TTC549 (cell line): ENCODE measurements around the gene FNBP1.
"Not testable (repeated sequence)": the region's sequence is repeated elsewhere in the genome, so short reads cannot be mapped to it uniquely, and the experiment has no call there.

Source experiments
- FAIRE-seq: peaks from 2 replicates; lab custom pipeline; 2012; peaks lifted over from hg19 to GRCh38; lab: Jason Lieb, UNC

FNBP1 gene

GRCh38 chr9:129918296-129918950, 124.6 kb downstream of the FNBP1 start:
- no peak for FAIRE-seq

- no peak for FAIRE-seq
Observed at GRCh38 chr9:129916707-129917106, 126.3 kb downstream of the FNBP1 start.

- FAIRE-seq, result no peak
Observed at GRCh38 chr9:129914051-129914450, 128.9 kb downstream of the FNBP1 start.

GRCh38 chr9:129910628-129911567, 132.1 kb downstream of the FNBP1 start:
- no peak for FAIRE-seq

GRCh38 chr9:129909851-129910250, 133.1 kb downstream of the FNBP1 start:
- FAIRE-seq, result no peak

- FAIRE-seq, result no peak
Observed at GRCh38 chr9:129908906-129909305, 134.1 kb downstream of the FNBP1 start.

- FAIRE-seq, result no peak
Observed at GRCh38 chr9:129907201-129907600, 135.8 kb downstream of the FNBP1 start.

- FAIRE-seq, result no peak
Observed at GRCh38 chr9:129906298-129906697, 136.7 kb downstream of the FNBP1 start.

- FAIRE-seq, result no peak
Observed at GRCh38 chr9:129904734-129905133, 138.3 kb downstream of the FNBP1 start.

GRCh38 chr9:129902740-129903134, 140.3 kb downstream of the FNBP1 start:
- FAIRE-seq, result no peak

GRCh38 chr9:129901993-129902739, 140.8 kb downstream of the FNBP1 start:
- no peak for FAIRE-seq

GRCh38 chr9:129900263-129901027, 142.5 kb downstream of the FNBP1 start:
- no peak for FAIRE-seq

GRCh38 chr9:129899620-129900019, 143.4 kb downstream of the FNBP1 start:
- FAIRE-seq, result no peak

- no peak for FAIRE-seq
Observed at GRCh38 chr9:129898185-129898584, 144.8 kb downstream of the FNBP1 start.

GRCh38 chr9:129897263-129897662, 145.7 kb downstream of the FNBP1 start:
- FAIRE-seq, result no peak

- no peak for FAIRE-seq
Observed at GRCh38 chr9:129895376-129896268, 147.4 kb downstream of the FNBP1 start.

- no peak for FAIRE-seq
Observed at GRCh38 chr9:129894120-129894823, 148.7 kb downstream of the FNBP1 start.

- FAIRE-seq, result no peak
Observed at GRCh38 chr9:129891569-129891968, 151.4 kb downstream of the FNBP1 start.

GRCh38 chr9:129890718-129891299, 152.2 kb downstream of the FNBP1 start:
- FAIRE-seq, result not testable (repeated sequence)
